ENCODE measurements around the gene PRSS56.

PRSS56 gene

GRCh38 chr2:232574674-232575403 lies 54.7 kb downstream of the PRSS56 start:
- DNase-seq = no peak

Measured in NCI-H1092 treated with DMSO at 0.1 percent for 48 hours (cell line).